Upper lobe of left lung (tissue), 4 donors: ENCODE data around the gene FGF12.

Experiments used
- EP300 ChIP-seq, 4 donors: sonication (generic); formaldehyde crosslinking; IDR thresholded peaks; one replicate each; pipeline ENCODE4 v1.5.1; 2017; ENCODE audit warnings: antibody characterized with exemption in 4 of 4, control low read depth in 2 of 4
- TF ChIP-seq, protein P1 (sequence below), 6 experiments: fragments of 450-650 bp in 4 of 6; fragments of 200-600 bp in 2 of 6; sonication (generic) in 2 of 6; IDR thresholded peaks; one replicate each; pipeline ENCODE4 v1.5.1; 2016 to 2019; ENCODE audit warnings: antibody characterized with exemption in 6 of 6

DNA sequence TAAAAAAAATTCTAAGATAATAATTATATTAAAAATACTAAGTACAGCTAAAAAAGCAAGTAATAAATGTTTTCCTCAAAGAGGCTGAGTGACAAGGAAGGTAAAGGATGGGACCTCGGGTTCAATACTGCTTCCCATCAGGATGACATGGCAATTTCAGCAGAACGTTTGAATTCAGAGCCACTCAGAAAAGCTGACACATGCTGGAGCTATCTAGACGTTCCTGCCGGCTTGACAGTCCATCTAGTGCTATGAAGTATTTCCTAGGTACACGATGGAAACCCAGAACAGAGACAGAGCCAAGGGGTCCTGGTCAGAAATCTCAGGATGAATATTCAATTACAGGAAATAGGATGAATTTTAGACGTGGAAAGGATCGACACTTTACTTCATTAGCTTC lies 361.8 kb downstream of the FGF12 start:
- TF ChIP-seq, protein P1, sequence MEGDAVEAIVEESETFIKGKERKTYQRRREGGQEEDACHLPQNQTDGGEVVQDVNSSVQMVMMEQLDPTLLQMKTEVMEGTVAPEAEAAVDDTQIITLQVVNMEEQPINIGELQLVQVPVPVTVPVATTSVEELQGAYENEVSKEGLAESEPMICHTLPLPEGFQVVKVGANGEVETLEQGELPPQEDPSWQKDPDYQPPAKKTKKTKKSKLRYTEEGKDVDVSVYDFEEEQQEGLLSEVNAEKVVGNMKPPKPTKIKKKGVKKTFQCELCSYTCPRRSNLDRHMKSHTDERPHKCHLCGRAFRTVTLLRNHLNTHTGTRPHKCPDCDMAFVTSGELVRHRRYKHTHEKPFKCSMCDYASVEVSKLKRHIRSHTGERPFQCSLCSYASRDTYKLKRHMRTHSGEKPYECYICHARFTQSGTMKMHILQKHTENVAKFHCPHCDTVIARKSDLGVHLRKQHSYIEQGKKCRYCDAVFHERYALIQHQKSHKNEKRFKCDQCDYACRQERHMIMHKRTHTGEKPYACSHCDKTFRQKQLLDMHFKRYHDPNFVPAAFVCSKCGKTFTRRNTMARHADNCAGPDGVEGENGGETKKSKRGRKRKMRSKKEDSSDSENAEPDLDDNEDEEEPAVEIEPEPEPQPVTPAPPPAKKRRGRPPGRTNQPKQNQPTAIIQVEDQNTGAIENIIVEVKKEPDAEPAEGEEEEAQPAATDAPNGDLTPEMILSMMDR (IDR thresholded peaks at IDR 0.05), result no peak
- no peak for TF ChIP-seq EP300 (IDR thresholded peaks at IDR 0.05)
